Transverse colon (tissue), 3 donors: ENCODE measurements around the gene SEPTIN2.

Experiments used
- POLR2A ChIP-seq: fragments of 450-650 bp; IDR thresholded peaks from one replicate; pipeline ENCODE4 v1.6.1; 2016; ENCODE audit warnings: antibody characterized with exemption, mild to moderate bottlenecking, moderate library complexity
- TF ChIP-seq, protein P1 (sequence below), 5 experiments: fragments of 200-600 bp in 3 of 5; fragments of 450-650 bp in 2 of 5; sonication (generic) in 3 of 5; IDR thresholded peaks; 1 replicate in 2 of 5; 2 replicates in 3 of 5; pipeline ENCODE4 v1.5.1; 2016 to 2017; ENCODE audit warnings: antibody characterized with exemption in 5 of 5, inconsistent platforms in 3 of 5, mild to moderate bottlenecking in 2 of 5, moderate library complexity in 1 of 5

DNA sequence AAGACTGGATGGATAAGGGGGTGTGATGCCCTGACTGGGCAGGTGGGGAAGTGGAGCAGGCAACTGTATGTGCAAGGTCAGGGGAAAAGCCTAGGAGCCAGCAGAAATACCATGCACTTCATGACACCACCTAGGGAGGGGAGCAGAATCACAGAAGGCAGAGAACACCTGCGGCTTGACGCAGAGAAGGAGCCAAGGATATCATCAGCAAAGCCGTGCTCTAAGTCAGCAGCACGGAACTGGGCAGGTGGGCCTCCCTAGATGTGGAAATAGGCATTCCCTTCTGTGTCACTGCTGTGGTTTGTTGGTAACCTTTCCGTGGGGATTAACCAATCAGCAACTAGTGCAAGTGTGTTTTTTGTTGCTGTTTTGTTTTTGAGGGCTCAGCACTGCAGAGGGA, 41.6 kb upstream of the SEPTIN2 start:
- TF ChIP-seq, protein P1, sequence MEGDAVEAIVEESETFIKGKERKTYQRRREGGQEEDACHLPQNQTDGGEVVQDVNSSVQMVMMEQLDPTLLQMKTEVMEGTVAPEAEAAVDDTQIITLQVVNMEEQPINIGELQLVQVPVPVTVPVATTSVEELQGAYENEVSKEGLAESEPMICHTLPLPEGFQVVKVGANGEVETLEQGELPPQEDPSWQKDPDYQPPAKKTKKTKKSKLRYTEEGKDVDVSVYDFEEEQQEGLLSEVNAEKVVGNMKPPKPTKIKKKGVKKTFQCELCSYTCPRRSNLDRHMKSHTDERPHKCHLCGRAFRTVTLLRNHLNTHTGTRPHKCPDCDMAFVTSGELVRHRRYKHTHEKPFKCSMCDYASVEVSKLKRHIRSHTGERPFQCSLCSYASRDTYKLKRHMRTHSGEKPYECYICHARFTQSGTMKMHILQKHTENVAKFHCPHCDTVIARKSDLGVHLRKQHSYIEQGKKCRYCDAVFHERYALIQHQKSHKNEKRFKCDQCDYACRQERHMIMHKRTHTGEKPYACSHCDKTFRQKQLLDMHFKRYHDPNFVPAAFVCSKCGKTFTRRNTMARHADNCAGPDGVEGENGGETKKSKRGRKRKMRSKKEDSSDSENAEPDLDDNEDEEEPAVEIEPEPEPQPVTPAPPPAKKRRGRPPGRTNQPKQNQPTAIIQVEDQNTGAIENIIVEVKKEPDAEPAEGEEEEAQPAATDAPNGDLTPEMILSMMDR (IDR thresholded peaks at IDR 0.05) = no peak
- TF ChIP-seq POLR2A = no peak
